Measurements from ENCODE around the gene PDE3B. TPM values are rescaled to one million over a fixed set of nuclear protein-coding genes. Genes with fewer than 3 reads are reported as not detected.

Gene PDE3B
- polyA plus RNA-seq, 1 of the 3 experiments (the other 2 are of a cell fraction), result 0.26 TPM

- no peak overlapping the region for H3K4me3 ChIP-seq (ENCODE audit: low read depth in 2 of 2, low read length in 1 of 2)
- no peak overlapping the region for H2AFZ ChIP-seq (ENCODE audit: low read depth)
- no peak overlapping the region for H3K27ac ChIP-seq (ENCODE audit: low read depth in 2 of 2, low read length in 1 of 2)
- no peaks in the 10 kb centered on the region for H3F3A ChIP-seq (replicated peaks; ENCODE audit: insufficient read depth)
- no peak for DNase-seq
- H3K4me1 ChIP-seq (ENCODE audit: control insufficient read depth in 1 of 2, insufficient read depth in 2 of 2, low read depth in 1 of 2, low read length in 1 of 2), result peaks cover 0 to 6% of the 10 kb centered on the region in 2 experiments; a peak in 2 of 4 replicates
- no peaks in the 10 kb centered on the region for H3K27me3 ChIP-seq (ENCODE audit: insufficient read depth)
- H3K9ac ChIP-seq, result no peak overlapping the region
- no peak overlapping the region for H3K4me2 ChIP-seq
- CTCF ChIA-PET, result no interaction called here
- H3K9me2 ChIP-seq, result no peaks in the 10 kb centered on the region
- no peaks in the 10 kb centered on the region for H3K9me3 ChIP-seq
- no peaks in the 10 kb centered on the region for H3K36me3 ChIP-seq (replicated peaks in 1 of 2; ENCODE audit: control insufficient read depth in 1 of 2, insufficient read depth in 2 of 2, low read length in 1 of 2)
- H4K20me1 ChIP-seq (ENCODE audit: insufficient read depth), result no peaks in the 10 kb centered on the region
- TF ChIP-seq RFX5 (IDR thresholded peaks at IDR 0.05; ENCODE audit: low read length) (no peak), USF1 (IDR thresholded peaks at IDR 0.05; ENCODE audit: borderline replicate concordance, low read depth) (no peak), GATA2 (CRISPR knock-in tag; IDR thresholded peaks at IDR 0.05) (no peak), CTCF (IDR thresholded peaks at IDR 0.05) (no peak), REST (IDR thresholded peaks at IDR 0.05; ENCODE audit: low read depth, low read length) (no peak), TAF1 (IDR thresholded peaks at IDR 0.05; ENCODE audit: borderline replicate concordance, low read depth, low read length) (no peak), POLR2AphosphoS5 (IDR thresholded peaks at IDR 0.05; ENCODE audit: low read depth, low read length) (no peak), GABPA (IDR thresholded peaks at IDR 0.05; ENCODE audit: low read depth) (no peak), EZH2phosphoT487 (IDR thresholded peaks at IDR 0.05; ENCODE audit: borderline replicate concordance, low read depth) (no peak), NFIC (IDR thresholded peaks at IDR 0.05; ENCODE audit: borderline replicate concordance) (no peak), SMC3 (IDR thresholded peaks at IDR 0.05; ENCODE audit: low read depth, low read length) (no peak), MEF2A (IDR thresholded peaks at IDR 0.05; ENCODE audit: borderline replicate concordance, low read depth) (no peak), FOXM1 (IDR thresholded peaks at IDR 0.05; ENCODE audit: low read depth) (no peak)
- TF ChIP-seq, protein P1, sequence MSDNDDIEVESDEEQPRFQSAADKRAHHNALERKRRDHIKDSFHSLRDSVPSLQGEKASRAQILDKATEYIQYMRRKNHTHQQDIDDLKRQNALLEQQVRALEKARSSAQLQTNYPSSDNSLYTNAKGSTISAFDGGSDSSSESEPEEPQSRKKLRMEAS (IDR thresholded peaks at IDR 0.05; ENCODE audit: low read depth), result no peak
- TF ChIP-seq, protein P2, sequence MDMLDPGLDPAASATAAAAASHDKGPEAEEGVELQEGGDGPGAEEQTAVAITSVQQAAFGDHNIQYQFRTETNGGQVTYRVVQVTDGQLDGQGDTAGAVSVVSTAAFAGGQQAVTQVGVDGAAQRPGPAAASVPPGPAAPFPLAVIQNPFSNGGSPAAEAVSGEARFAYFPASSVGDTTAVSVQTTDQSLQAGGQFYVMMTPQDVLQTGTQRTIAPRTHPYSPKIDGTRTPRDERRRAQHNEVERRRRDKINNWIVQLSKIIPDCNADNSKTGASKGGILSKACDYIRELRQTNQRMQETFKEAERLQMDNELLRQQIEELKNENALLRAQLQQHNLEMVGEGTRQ (IDR thresholded peaks at IDR 0.05; ENCODE audit: borderline replicate concordance, low read depth, low read length), result no peak
- TF ChIP-seq, protein P3, sequence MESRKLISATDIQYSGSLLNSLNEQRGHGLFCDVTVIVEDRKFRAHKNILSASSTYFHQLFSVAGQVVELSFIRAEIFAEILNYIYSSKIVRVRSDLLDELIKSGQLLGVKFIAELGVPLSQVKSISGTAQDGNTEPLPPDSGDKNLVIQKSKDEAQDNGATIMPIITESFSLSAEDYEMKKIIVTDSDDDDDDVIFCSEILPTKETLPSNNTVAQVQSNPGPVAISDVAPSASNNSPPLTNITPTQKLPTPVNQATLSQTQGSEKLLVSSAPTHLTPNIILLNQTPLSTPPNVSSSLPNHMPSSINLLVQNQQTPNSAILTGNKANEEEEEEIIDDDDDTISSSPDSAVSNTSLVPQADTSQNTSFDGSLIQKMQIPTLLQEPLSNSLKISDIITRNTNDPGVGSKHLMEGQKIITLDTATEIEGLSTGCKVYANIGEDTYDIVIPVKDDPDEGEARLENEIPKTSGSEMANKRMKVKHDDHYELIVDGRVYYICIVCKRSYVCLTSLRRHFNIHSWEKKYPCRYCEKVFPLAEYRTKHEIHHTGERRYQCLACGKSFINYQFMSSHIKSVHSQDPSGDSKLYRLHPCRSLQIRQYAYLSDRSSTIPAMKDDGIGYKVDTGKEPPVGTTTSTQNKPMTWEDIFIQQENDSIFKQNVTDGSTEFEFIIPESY (IDR thresholded peaks at IDR 0.05; ENCODE audit: borderline replicate concordance, low read depth), result no peak
- no peaks in the 10 kb centered on the region for H3K79me2 ChIP-seq (ENCODE audit: insufficient read depth)
- WGBS (ENCODE audit: low lambda C conversion rate), result 79% methylated on average over 5 of the region's 5 CpGs
- POLR2A ChIA-PET, result no interaction called here
Observed at GRCh38 chr11:14637868-14638409, 5.7 kb upstream of the PDE3B start.

All from SK-N-SH (cell line).